Fibroblast of lung (primary cell): ENCODE data around the gene CLCN7. TPM values are rescaled to one million over a fixed set of nuclear protein-coding genes. Genes with fewer than 3 reads are reported as not detected.

Experiments used
- DNase-seq, 2 donors: peaks; one replicate each; pipeline versions ENCODE4 v3.0.0 to v3.0.0-alpha.2; 2010; ENCODE audit warnings: low read depth in 2 of 2
- H2AFZ ChIP-seq: 2 replicates; pipeline ENCODE4 v1.5.1; 2012; ENCODE audit warnings: low read length, control low read depth, inconsistent platforms
- H3K27ac ChIP-seq: 2 replicates; pipeline ENCODE4 v1.5.1; 2011; ENCODE audit warnings: low read length, control low read depth; ENCODE audit not compliant: insufficient read depth
- H3K27me3 ChIP-seq: 2 replicates; pipeline ENCODE4 v1.5.1; 2011; ENCODE audit warnings: mild to moderate bottlenecking, low read length; ENCODE audit not compliant: control insufficient read depth, insufficient read depth
- H3K36me3 ChIP-seq: 2 replicates; pipeline ENCODE4 v1.5.1; 2011; ENCODE audit warnings: low read length; ENCODE audit not compliant: control insufficient read depth, insufficient read depth
- H3K4me1 ChIP-seq: 2 replicates; pipeline ENCODE4 v1.5.1; 2011; ENCODE audit warnings: low read length; ENCODE audit not compliant: control insufficient read depth, insufficient read depth; ENCODE audit errors: extremely low read depth
- H3K4me2 ChIP-seq: 2 replicates; pipeline ENCODE4 v1.5.1; 2011; ENCODE audit warnings: low read length, control low read depth; ENCODE audit not compliant: insufficient read depth; ENCODE audit errors: extremely low read depth
- H3K4me3 ChIP-seq, 4 experiments: fragments of 200-600 bp in 1 of 4; sonication (generic) in 1 of 4; replicated peaks in 1 of 4; 2 replicates each; pipeline ENCODE4 v1.5.1; 2011 to 2016; ENCODE audit warnings: low read length in 4 of 4, low read depth in 3 of 4, mild to moderate bottlenecking in 3 of 4, control low read depth in 2 of 4, inconsistent platforms in 1 of 4, mixed read lengths in 1 of 4; ENCODE audit not compliant: insufficient read depth in 1 of 4; ENCODE audit errors: control extremely low read depth in 1 of 4
- H3K79me2 ChIP-seq: 2 replicates; pipeline ENCODE4 v1.5.1; 2012; ENCODE audit warnings: mild to moderate bottlenecking, low read length, inconsistent platforms; ENCODE audit not compliant: control insufficient read depth, insufficient read depth
- H3K9ac ChIP-seq: 2 replicates; pipeline ENCODE4 v1.5.1; 2011; ENCODE audit warnings: mild to moderate bottlenecking, low read length, control low read depth; ENCODE audit not compliant: insufficient read depth
- H3K9me3 ChIP-seq: 2 replicates; pipeline ENCODE4 v1.5.1; 2012; ENCODE audit warnings: low read depth, low read length; ENCODE audit not compliant: control insufficient read depth, insufficient read depth
- H4K20me1 ChIP-seq: 2 replicates; pipeline ENCODE4 v1.5.1; 2011; ENCODE audit warnings: low read length; ENCODE audit not compliant: control insufficient read depth, insufficient read depth; ENCODE audit errors: extremely low read depth
- EZH2 ChIP-seq: IDR thresholded peaks from 2 replicates; pipeline ENCODE4 v1.5.1; 2012; ENCODE audit warnings: low read length, control low read depth, mild to moderate bottlenecking; ENCODE audit errors: missing control alignments
- polyA plus RNA-seq, 2 donors: library from polyadenylated mRNA; depleted of rRNA in 1 of 2; stranded (reverse) in 1 of 2; unstranded in 1 of 2; fragments of >200 nt; gene quantifications; 2 replicates each; pipeline ENCODE4 v1.2.1, GENCODE V29; 2011 to 2012; ENCODE audit warnings: missing spikeins in 1 of 2
- total RNA-seq: library from RNA; depleted of rRNA; stranded (reverse); fragments of >200 nt; gene quantifications from 2 replicates; pipeline ENCODE4 v1.2.1, GENCODE V29; 2014
- TF ChIP-seq, protein P1 (sequence below), 2 donors: IDR thresholded peaks in 1 of 2; conservative IDR thresholded peaks in 1 of 2; 1 replicate in 1 of 2; 2 replicates in 1 of 2; pipeline ENCODE4 v1.5.1; 2011 to 2012; ENCODE audit warnings: low read length in 2 of 2, control low read depth in 1 of 2, inconsistent platforms in 1 of 2, low read depth in 1 of 2, mild to moderate bottlenecking in 1 of 2

CLCN7 gene
- total and polyA plus RNA-seq, 2 donors (not counting 1 experiment from before 2014, with no cell fraction given) = 25.0 to 83.4 TPM

GRCh38 chr16:1461146-1461545 is 13.7 kb downstream of the CLCN7 start:
- Histone ChIP-seq H3K27ac (no peak overlapping the region), H3K9me3 (no peaks in the 10 kb centered on the region), H4K20me1 (no peaks in the 10 kb centered on the region), H3K79me2 (no peaks in the 10 kb centered on the region), H3K4me2 (no peak overlapping the region), H3K4me3 (no peak overlapping the region), H3K4me1 (no peaks in the 10 kb centered on the region), H2AFZ (no peak overlapping the region), H3K36me3 (peaks cover 10% of the 10 kb centered on the region), H3K27me3 (no peaks in the 10 kb centered on the region), H3K9ac (no peak overlapping the region)
- no peak for DNase-seq
- no peak for TF ChIP-seq EZH2
- TF ChIP-seq, protein P1, sequence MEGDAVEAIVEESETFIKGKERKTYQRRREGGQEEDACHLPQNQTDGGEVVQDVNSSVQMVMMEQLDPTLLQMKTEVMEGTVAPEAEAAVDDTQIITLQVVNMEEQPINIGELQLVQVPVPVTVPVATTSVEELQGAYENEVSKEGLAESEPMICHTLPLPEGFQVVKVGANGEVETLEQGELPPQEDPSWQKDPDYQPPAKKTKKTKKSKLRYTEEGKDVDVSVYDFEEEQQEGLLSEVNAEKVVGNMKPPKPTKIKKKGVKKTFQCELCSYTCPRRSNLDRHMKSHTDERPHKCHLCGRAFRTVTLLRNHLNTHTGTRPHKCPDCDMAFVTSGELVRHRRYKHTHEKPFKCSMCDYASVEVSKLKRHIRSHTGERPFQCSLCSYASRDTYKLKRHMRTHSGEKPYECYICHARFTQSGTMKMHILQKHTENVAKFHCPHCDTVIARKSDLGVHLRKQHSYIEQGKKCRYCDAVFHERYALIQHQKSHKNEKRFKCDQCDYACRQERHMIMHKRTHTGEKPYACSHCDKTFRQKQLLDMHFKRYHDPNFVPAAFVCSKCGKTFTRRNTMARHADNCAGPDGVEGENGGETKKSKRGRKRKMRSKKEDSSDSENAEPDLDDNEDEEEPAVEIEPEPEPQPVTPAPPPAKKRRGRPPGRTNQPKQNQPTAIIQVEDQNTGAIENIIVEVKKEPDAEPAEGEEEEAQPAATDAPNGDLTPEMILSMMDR (conservative IDR thresholded peaks at IDR 0.05 in 1 of 2, IDR thresholded peaks at IDR 0.05 in 1 of 2; ENCODE audit: low read depth in 1 of 2, low read length in 2 of 2) = no peak

DNA sequence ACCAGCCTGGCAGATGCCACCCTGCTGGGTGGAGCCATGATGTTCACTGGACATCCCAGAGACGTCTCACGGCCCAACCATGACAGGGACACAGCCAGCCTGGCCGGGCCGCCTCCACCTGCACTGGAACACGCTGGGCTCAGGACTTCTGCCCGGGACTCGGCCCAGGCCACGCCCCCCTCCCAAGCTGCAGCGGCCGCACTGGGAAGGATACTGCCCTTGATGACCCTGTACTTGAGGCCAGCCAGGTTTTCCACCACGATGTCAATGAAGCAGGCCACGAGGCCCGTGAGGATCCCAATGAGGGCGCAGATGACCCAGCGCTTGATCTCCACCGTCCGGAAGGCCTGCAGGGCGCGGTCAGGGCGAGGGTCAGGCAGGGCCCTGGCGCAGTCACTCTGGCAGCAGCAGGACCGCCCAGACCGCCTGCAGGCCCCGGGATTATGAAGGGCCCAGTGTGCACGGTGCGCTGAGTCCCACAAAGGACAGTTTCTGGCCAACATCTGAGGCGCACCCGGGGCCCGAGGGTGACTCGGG is 14.2 kb downstream of the CLCN7 start:
- H3K4me3 ChIP-seq = no peak overlapping the region
- H3K27ac ChIP-seq = no peak overlapping the region
- no peaks in the 10 kb centered on the region for H3K9me3 ChIP-seq
- TF ChIP-seq EZH2 = no peak
- TF ChIP-seq, protein P1 (conservative IDR thresholded peaks at IDR 0.05 in 1 of 2, IDR thresholded peaks at IDR 0.05 in 1 of 2; ENCODE audit: low read depth in 1 of 2, low read length in 2 of 2) = no peak
- H3K36me3 ChIP-seq = peaks cover 10% of the 10 kb centered on the region
- H3K4me1 ChIP-seq = no peaks in the 10 kb centered on the region
- H3K4me2 ChIP-seq = no peak overlapping the region
- H4K20me1 ChIP-seq = no peaks in the 10 kb centered on the region
- H3K79me2 ChIP-seq = no peaks in the 10 kb centered on the region
- no peak overlapping the region for H2AFZ ChIP-seq
- no peak for DNase-seq
- no peaks in the 10 kb centered on the region for H3K27me3 ChIP-seq
- H3K9ac ChIP-seq = no peak overlapping the region

DNA sequence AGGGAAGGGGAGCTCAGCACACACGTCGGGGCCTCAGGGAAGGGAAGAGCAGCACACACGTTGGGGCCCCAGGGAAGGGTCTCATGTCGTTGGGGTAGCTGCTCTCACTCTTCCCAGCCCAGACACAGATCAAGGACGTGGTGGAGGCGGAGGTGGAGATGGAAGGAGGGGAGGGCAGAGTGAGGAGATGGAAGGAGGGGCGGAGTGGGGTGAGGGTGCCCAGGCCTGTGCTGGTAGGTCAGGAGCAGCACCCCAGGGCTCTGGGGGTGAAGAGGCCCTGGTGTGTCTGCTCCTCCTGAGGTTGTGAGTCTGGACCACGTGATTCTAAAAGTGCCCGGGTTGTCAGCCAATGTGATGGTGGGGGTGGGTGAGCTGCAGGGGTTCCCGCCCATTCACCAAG is 14.9 kb downstream of the CLCN7 start:
- TF ChIP-seq EZH2 = no peak
- TF ChIP-seq, protein P1 (conservative IDR thresholded peaks at IDR 0.05 in 1 of 2, IDR thresholded peaks at IDR 0.05 in 1 of 2; ENCODE audit: low read depth in 1 of 2, low read length in 2 of 2) = no peak
- H3K27ac ChIP-seq = no peak overlapping the region
- DNase-seq = no peak
- no peaks in the 10 kb centered on the region for H3K27me3 ChIP-seq
- no peak overlapping the region for H3K4me3 ChIP-seq
- no peaks in the 10 kb centered on the region for H4K20me1 ChIP-seq
- no peak overlapping the region for H2AFZ ChIP-seq
- H3K9ac ChIP-seq = no peak overlapping the region
- no peaks in the 10 kb centered on the region for H3K79me2 ChIP-seq
- peaks cover 15% of the 10 kb centered on the region for H3K36me3 ChIP-seq
- H3K4me1 ChIP-seq = no peaks in the 10 kb centered on the region
- no peaks in the 10 kb centered on the region for H3K9me3 ChIP-seq
- no peak overlapping the region for H3K4me2 ChIP-seq
